Choroid plexus epithelial cell (primary cell): ENCODE results near the gene ZFYVE26.
A peak's percentile ranks its signal among the peaks of the same experiment; 100 is the strongest.

Experiments used
- DNase-seq: peaks from one replicate; pipeline ENCODE4 v3.0.0-alpha.2; 2010; ENCODE audit warnings: low read depth
- H3K4me3 ChIP-seq: 2 replicates; pipeline ENCODE4 v1.5.1; 2011; ENCODE audit warnings: low read depth, mild to moderate bottlenecking, control low read depth, low read length, moderate library complexity
- CTCF ChIP-seq: conservative IDR thresholded peaks from 2 replicates; pipeline ENCODE4 v1.5.1; 2011; ENCODE audit warnings: low read depth, mild to moderate bottlenecking, control low read depth, inconsistent platforms, low read length, moderate library complexity

The ZFYVE26 gene

GRCh38 chr14:67757175-67757574 is 59.2 kb downstream of the ZFYVE26 start:
- H3K4me3 ChIP-seq, result no peak overlapping the region
- no peak for DNase-seq
- no peak for TF ChIP-seq CTCF

- no peak for TF ChIP-seq CTCF
- H3K4me3 ChIP-seq, result no peak overlapping the region
These were observed 59.9 kb downstream of the ZFYVE26 start for GRCh38 chr14:67756496-67756895.

GRCh38 chr14:67749341-67750084 is 66.9 kb downstream of the ZFYVE26 start:
- no peak for TF ChIP-seq CTCF
- H3K4me3 ChIP-seq, result no peak overlapping the region
- DNase-seq, result peak; percentile 17

More at GRCh38 chr14:67756496-67756895, 59.9 kb downstream of the ZFYVE26 start:
- DNase-seq, result no peak

GRCh38 chr14:67748312-67748711 is 68.1 kb downstream of the ZFYVE26 start:
- TF ChIP-seq CTCF, result no peak
- no peak for DNase-seq

GRCh38 chr14:67746927-67747326 is 69.5 kb downstream of the ZFYVE26 start:
- no peak for TF ChIP-seq CTCF
- H3K4me3 ChIP-seq, result no peak overlapping the region
- DNase-seq, result no peak

More at GRCh38 chr14:67748312-67748711, 68.1 kb downstream of the ZFYVE26 start:
- no peak overlapping the region for H3K4me3 ChIP-seq

GRCh38 chr14:67744046-67744445 is 72.3 kb downstream of the ZFYVE26 start:
- TF ChIP-seq CTCF, result no peak
- no peak overlapping the region for H3K4me3 ChIP-seq
- DNase-seq, result no peak

- H3K4me3 ChIP-seq, result no peak overlapping the region
- TF ChIP-seq CTCF, result no peak
- peak; percentile 98 for DNase-seq
These were observed 77.5 kb downstream of the ZFYVE26 start for GRCh38 chr14:67738740-67739504.
